Measurements from ENCODE around the gene EXOC3.

EXOC3 gene

GRCh38 chr5:420632-421286 lies 22.2 kb upstream of the EXOC3 start:
- TF ChIP-seq, protein P1, sequence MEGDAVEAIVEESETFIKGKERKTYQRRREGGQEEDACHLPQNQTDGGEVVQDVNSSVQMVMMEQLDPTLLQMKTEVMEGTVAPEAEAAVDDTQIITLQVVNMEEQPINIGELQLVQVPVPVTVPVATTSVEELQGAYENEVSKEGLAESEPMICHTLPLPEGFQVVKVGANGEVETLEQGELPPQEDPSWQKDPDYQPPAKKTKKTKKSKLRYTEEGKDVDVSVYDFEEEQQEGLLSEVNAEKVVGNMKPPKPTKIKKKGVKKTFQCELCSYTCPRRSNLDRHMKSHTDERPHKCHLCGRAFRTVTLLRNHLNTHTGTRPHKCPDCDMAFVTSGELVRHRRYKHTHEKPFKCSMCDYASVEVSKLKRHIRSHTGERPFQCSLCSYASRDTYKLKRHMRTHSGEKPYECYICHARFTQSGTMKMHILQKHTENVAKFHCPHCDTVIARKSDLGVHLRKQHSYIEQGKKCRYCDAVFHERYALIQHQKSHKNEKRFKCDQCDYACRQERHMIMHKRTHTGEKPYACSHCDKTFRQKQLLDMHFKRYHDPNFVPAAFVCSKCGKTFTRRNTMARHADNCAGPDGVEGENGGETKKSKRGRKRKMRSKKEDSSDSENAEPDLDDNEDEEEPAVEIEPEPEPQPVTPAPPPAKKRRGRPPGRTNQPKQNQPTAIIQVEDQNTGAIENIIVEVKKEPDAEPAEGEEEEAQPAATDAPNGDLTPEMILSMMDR (conservative IDR thresholded peaks at IDR 0.05) = no peak
- no peak for TF ChIP-seq ZFX (IDR thresholded peaks at IDR 0.05)
- no peak overlapping the region for H3K27ac ChIP-seq

DNA sequence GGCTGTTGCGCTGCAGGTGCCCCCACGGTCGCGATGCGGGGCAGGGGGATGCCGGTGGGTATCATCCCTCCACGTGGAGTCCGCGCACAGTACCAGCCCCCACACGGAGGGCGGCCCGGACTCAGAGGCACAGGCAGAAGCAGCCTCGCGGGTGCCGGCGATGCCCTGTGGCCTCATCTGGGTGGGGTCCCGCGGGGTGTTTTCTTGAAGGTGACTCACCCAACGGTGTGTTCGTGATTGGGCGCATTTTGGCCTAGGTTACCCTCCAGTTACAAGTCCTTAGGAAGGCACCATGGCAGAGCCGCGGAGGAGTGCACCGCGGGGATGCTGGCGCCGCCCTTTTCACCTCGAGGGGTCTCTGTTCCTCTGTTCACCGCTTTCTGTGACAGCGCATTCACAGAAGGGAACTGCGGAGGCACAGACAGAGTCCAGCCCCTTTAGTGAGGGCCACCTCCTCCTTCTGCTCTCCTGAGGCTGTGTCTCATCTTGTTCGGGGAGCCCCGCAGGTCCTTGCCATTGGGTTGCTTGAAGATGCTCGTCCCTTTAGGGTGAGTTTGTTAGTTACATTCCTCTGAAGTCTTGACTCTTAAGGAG lies 21.6 kb upstream of the EXOC3 start:
- no peak overlapping the region for H3K27ac ChIP-seq
- TF ChIP-seq, protein P1 (conservative IDR thresholded peaks at IDR 0.05) = no peak
- TF ChIP-seq ZFX (IDR thresholded peaks at IDR 0.05) = no peak

DNA sequence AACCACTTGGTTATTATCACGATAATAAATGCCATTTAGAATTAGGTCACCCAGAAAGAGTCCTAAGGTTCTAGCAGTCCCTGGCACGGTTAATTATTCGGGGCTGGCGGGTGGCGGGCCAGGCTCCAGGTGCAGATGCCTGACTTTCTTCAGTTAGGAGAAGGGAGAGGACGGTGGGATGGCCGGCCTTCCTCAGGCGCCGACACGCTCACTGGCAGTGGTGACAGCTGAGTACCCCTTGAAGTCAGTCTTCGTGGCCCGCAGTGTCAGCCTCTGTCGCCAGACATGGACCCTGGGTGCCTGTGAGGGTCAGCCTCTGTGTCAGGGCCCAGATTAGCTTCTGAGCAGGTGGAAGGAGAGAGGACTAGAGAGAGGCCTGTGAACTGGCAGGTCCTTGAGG lies 21.1 kb upstream of the EXOC3 start:
- no peak overlapping the region for H3K27ac ChIP-seq
- TF ChIP-seq, protein P1 (conservative IDR thresholded peaks at IDR 0.05) = no peak
- TF ChIP-seq ZFX (IDR thresholded peaks at IDR 0.05) = no peak

- H3K27ac ChIP-seq = no peak overlapping the region
- TF ChIP-seq ZFX (IDR thresholded peaks at IDR 0.05) = no peak
- TF ChIP-seq, protein P1 (conservative IDR thresholded peaks at IDR 0.05) = no peak
Observed at GRCh38 chr5:422323-423232, 20.4 kb upstream of the EXOC3 start.

DNA sequence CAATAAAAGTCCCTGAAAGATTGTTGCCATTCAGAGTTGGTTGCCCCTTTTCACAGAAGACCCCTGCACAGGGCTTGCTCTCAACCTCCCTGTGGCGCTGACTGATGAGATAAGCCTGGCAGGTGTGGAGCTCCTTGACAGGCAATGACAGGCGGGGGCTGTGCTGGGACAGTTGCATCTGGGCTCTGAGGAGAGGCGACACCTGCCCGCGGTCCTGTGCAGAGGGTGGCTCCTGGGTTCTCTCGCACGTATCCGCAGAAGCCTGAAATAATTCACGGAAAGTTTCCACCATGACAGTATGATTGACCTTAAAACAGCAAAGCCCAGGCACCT lies 19.8 kb upstream of the EXOC3 start:
- no peak overlapping the region for H3K27ac ChIP-seq
- TF ChIP-seq, protein P1 (conservative IDR thresholded peaks at IDR 0.05) = no peak
- no peak for TF ChIP-seq ZFX (IDR thresholded peaks at IDR 0.05)

- no peak for TF ChIP-seq ZFX (IDR thresholded peaks at IDR 0.05)
- TF ChIP-seq, protein P1 (conservative IDR thresholded peaks at IDR 0.05) = no peak
- H3K27ac ChIP-seq = no peak overlapping the region
Observed at GRCh38 chr5:423626-424261, 19.2 kb upstream of the EXOC3 start.
